ENCODE data around the gene RFX8.

RFX8 gene

GRCh38 chr2:101398116-101398821 is 76.6 kb downstream of the RFX8 start:
- TF ChIP-seq, protein P1, sequence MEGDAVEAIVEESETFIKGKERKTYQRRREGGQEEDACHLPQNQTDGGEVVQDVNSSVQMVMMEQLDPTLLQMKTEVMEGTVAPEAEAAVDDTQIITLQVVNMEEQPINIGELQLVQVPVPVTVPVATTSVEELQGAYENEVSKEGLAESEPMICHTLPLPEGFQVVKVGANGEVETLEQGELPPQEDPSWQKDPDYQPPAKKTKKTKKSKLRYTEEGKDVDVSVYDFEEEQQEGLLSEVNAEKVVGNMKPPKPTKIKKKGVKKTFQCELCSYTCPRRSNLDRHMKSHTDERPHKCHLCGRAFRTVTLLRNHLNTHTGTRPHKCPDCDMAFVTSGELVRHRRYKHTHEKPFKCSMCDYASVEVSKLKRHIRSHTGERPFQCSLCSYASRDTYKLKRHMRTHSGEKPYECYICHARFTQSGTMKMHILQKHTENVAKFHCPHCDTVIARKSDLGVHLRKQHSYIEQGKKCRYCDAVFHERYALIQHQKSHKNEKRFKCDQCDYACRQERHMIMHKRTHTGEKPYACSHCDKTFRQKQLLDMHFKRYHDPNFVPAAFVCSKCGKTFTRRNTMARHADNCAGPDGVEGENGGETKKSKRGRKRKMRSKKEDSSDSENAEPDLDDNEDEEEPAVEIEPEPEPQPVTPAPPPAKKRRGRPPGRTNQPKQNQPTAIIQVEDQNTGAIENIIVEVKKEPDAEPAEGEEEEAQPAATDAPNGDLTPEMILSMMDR (IDR thresholded peaks at IDR 0.05; ENCODE audit: low read depth, low read length, missing control alignments): no peak
- no peak for DNase-seq (ENCODE audit: low read depth)
- no peak overlapping the region for H3K4me3 ChIP-seq (ENCODE audit: low read depth, low read length)

DNA sequence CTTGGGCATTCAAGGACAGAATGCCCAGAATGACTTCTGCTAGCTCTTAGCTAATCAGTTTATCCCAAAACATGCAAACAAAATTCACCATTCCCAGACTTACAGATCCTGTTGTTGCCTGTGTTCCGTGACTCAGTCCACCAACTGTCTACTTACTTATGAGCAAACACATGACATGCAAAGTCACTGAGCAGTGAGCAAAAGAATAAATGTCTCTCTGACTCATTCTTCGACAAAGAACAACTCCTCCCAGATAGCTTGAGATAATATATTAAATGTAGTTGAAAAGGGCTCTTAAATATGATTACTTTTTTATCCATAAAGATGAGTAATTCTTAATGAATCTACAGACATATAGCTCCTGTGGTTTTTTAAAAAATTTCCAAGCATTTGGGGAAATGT is 78.6 kb downstream of the RFX8 start:
- no peak overlapping the region for H3K4me3 ChIP-seq (ENCODE audit: low read depth, low read length)
- no peak for DNase-seq (ENCODE audit: low read depth)
- TF ChIP-seq, protein P1 (IDR thresholded peaks at IDR 0.05; ENCODE audit: low read depth, low read length, missing control alignments): no peak

- TF ChIP-seq, protein P1 (IDR thresholded peaks at IDR 0.05; ENCODE audit: low read depth, low read length, missing control alignments): no peak
- no peak for DNase-seq (ENCODE audit: low read depth)
- no peak overlapping the region for H3K4me3 ChIP-seq (ENCODE audit: low read depth, low read length)
Observed at GRCh38 chr2:101395545-101396315, 79.2 kb downstream of the RFX8 start.

GRCh38 chr2:101388232-101388631 is 86.7 kb downstream of the RFX8 start:
- no peak overlapping the region for H3K4me3 ChIP-seq (ENCODE audit: low read depth, low read length)
- TF ChIP-seq, protein P1 (IDR thresholded peaks at IDR 0.05; ENCODE audit: low read depth, low read length, missing control alignments): no peak
- DNase-seq (ENCODE audit: low read depth): no peak

DNA sequence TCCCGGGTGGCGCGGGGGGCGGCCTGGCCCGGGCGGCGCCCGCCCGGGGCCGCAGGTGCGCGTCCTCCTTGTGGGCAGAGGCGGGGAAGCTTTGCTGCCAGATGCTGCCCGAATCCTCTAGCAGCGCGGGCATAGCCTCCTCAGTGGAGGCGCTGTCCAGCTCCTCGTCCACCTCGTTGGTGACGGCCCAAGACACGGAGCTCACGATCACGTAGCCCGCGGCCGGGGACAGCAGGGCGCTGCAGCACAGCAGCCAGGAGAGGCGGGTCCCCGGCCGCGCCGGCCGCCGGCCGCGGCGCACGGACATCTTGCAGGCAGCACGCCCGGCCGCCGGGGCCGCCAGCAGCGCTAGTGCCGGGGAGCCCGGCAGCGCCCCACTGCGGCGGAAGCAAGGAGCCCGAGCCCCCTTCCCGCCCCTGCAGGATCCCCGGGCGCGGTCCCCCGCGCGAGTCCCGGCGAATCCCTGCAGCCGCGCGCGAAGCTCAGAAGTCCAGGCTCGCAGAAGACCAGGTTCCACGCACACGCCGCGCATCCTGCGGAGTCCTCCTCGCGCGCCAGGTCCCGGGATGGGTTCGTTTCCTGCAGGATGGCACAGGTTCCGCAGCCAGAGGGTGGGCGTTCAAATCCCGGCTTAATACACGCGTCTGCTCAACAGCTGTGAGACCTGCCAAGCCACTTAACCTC is 87.6 kb downstream of the RFX8 start, which contains the start of gene CREG2:
TSS of gene CREG2 (minus strand) at position 353 of the 684 bp plus-strand sequence. CDS start at position 307, 46 bp downstream.
- TF ChIP-seq, protein P1 (IDR thresholded peaks at IDR 0.05; ENCODE audit: low read depth, low read length, missing control alignments): peak; percentile 38
- DNase-seq (ENCODE audit: low read depth): no peak
- no peak within 1 kb of the TSS for H3K4me3 ChIP-seq (ENCODE audit: low read depth, low read length)

GRCh38 chr2:101386599-101387150 is 88.2 kb downstream of the RFX8 start:
- H3K4me3 ChIP-seq (ENCODE audit: low read depth, low read length): no peak overlapping the region

More at GRCh38 chr2:101386599-101387150, 88.2 kb downstream of the RFX8 start:
- TF ChIP-seq, protein P1 (IDR thresholded peaks at IDR 0.05; ENCODE audit: low read depth, low read length, missing control alignments): no peak
- DNase-seq (ENCODE audit: low read depth): no peak
